HepG2 (cell line): Measurements from ENCODE around the gene LMOD1. TPM values are rescaled to one million over a fixed set of nuclear protein-coding genes. Genes with fewer than 3 reads are reported as not detected.
A peak's percentile ranks its signal among the peaks of the same experiment; 100 is the strongest.

Experiments used
- ELF3 ChIP-seq: IDR thresholded peaks from 2 replicates; pipeline ENCODE4 v1.6.1; 2016; ENCODE audit warnings: missing genetic modification reagents, missing compliant biosample characterization
- HOXD1 ChIP-seq: sonication (generic); formaldehyde crosslinking; IDR thresholded peaks from 2 replicates; pipeline ENCODE4 v1.5.0; 2020; ENCODE audit warnings: missing genetic modification reagents
- NR3C1 ChIP-seq: sonication (generic); formaldehyde crosslinking; IDR thresholded peaks from 2 replicates; pipeline ENCODE4 v1.4.0; 2020; ENCODE audit warnings: missing genetic modification reagents
- ZBTB3 ChIP-seq: sonication (generic); formaldehyde crosslinking; IDR thresholded peaks from 2 replicates; pipeline ENCODE4 v1.4.0; 2020; ENCODE audit warnings: low read depth, mild to moderate bottlenecking, moderate library complexity, missing genetic modification reagents, borderline replicate concordance
- ZC3H13 ChIP-seq: sonication (generic); formaldehyde crosslinking; IDR thresholded peaks from 2 replicates; pipeline ENCODE4 v1.8.1; 2023; ENCODE audit warnings: mild to moderate bottlenecking, missing genetic modification reagents, moderate library complexity
- ZKSCAN8 ChIP-seq: IDR thresholded peaks from 2 replicates; pipeline ENCODE4 v1.6.1; 2016; ENCODE audit warnings: borderline replicate concordance, missing genetic modification reagents, missing compliant biosample characterization
- ZNF20 ChIP-seq: sonication (generic); formaldehyde crosslinking; IDR thresholded peaks from 2 replicates; pipeline ENCODE4 v1.4.0; 2020; ENCODE audit warnings: mild to moderate bottlenecking, moderate library complexity, missing genetic modification reagents
- ZNF629 ChIP-seq: sonication (generic); formaldehyde crosslinking; conservative IDR thresholded peaks from 2 replicates; pipeline ENCODE4 v1.5.0; 2020; ENCODE audit warnings: missing genetic modification reagents
- ZNF709 ChIP-seq: sonication (generic); formaldehyde crosslinking; IDR thresholded peaks from 2 replicates; pipeline ENCODE4 v1.5.0; 2020; ENCODE audit warnings: mild to moderate bottlenecking, missing genetic modification reagents
- ZNF782 ChIP-seq: sonication (generic); formaldehyde crosslinking; IDR thresholded peaks from 2 replicates; pipeline ENCODE4 v1.4.0; 2020; ENCODE audit warnings: missing genetic modification reagents, mild to moderate bottlenecking, borderline replicate concordance
- ZNF841 ChIP-seq: sonication (generic); formaldehyde crosslinking; IDR thresholded peaks from 2 replicates; pipeline ENCODE4 v1.8.1; 2023; ENCODE audit warnings: missing genetic modification reagents, borderline replicate concordance
- ZNF850 ChIP-seq: sonication (generic); formaldehyde crosslinking; conservative IDR thresholded peaks from 2 replicates; pipeline ENCODE4 v1.9.0; 2021; ENCODE audit warnings: mild to moderate bottlenecking, missing genetic modification reagents
- polyA plus RNA-seq, 8 experiments: library from polyadenylated mRNA; depleted of rRNA in 3 of 8; stranded (reverse) in 7 of 8; unstranded in 1 of 8; fragments of >200 nt; fragmentation: Illumina TruSeq in 4 of 8; extraction: Trizol in 4 of 8; gene quantifications; 2 replicates each; pipeline versions ENCODE4 v1.2.1 to v1.2.3, GENCODE V29; 2011 to 2016; ENCODE audit warnings: low read depth in 4 of 8, missing spikeins in 1 of 8, mixed read lengths in 1 of 8; ENCODE audit not compliant: insufficient read depth in 1 of 8
- total RNA-seq, 5 experiments: library from RNA; depleted of rRNA; stranded (reverse); fragments of >200 nt; fragmentation: Illumina TruSeq; extraction: Trizol; gene quantifications; 2 replicates each; pipeline ENCODE4 v1.2.3, GENCODE V29; 2016; ENCODE audit warnings: low read depth in 1 of 5
- TF ChIP-seq, protein P1 (sequence below): sonication (generic); formaldehyde crosslinking; IDR thresholded peaks from 2 replicates; pipeline ENCODE4 v1.4.0; 2020; ENCODE audit warnings: mild to moderate bottlenecking, low read depth, missing genetic modification reagents
- TF ChIP-seq, protein P2 (sequence below): sonication (generic); formaldehyde crosslinking; IDR thresholded peaks from 2 replicates; pipeline ENCODE4 v1.4.0; 2020; ENCODE audit warnings: low read depth, missing genetic modification reagents
- TF ChIP-seq, protein P3 (sequence below): sonication (generic); formaldehyde crosslinking; IDR thresholded peaks from 2 replicates; pipeline ENCODE4 v1.4.0; 2020; ENCODE audit warnings: missing genetic modification reagents, borderline replicate concordance
- TF ChIP-seq, protein P4 (sequence below): IDR thresholded peaks from 2 replicates; pipeline ENCODE4 v1.6.1; 2016; ENCODE audit warnings: mild to moderate bottlenecking, missing biosample characterization, missing genetic modification reagents
- TF ChIP-seq, protein P5 (sequence below): fragments of 450-650 bp; IDR thresholded peaks from 2 replicates; pipeline ENCODE4 v1.6.1; 2016

LMOD1 gene
- total and polyA plus RNA-seq, 2 of the 13 experiments (the other 11 are each of a cell fraction or from before 2014, with no cell fraction given) = not detected

DNA sequence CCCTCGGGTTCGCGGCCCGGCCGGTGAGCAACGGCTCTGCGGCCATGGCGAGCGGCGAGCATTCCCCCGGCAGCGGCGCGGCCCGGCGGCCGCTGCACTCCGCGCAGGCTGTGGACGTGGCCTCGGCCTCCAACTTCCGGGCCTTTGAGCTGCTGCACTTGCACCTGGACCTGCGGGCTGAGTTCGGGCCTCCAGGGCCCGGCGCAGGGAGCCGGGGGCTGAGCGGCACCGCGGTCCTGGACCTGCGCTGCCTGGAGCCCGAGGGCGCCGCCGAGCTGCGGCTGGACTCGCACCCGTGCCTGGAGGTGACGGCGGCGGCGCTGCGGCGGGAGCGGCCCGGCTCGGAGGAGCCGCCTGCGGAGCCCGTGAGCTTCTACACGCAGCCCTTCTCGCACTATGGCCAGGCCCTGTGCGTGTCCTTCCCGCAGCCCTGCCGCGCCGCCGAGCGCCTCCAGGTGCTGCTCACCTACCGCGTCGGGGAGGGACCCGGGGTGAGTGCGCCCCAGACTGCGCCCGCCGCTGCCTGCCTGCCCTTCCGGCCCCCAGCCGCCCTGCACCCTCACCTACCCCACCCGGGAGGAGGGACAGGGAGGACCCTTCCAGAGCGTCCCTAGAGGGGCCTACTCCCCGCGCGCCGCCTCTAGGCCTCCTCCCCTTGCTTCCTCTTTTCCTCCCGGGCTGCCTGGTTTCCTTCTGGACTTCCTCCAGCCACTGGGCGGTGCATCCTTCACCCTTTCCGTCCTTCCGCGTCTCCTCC, 36.5 kb upstream of the LMOD1 start, which contains the start of gene RNPEP (continued):
- TF ChIP-seq, protein P1, sequence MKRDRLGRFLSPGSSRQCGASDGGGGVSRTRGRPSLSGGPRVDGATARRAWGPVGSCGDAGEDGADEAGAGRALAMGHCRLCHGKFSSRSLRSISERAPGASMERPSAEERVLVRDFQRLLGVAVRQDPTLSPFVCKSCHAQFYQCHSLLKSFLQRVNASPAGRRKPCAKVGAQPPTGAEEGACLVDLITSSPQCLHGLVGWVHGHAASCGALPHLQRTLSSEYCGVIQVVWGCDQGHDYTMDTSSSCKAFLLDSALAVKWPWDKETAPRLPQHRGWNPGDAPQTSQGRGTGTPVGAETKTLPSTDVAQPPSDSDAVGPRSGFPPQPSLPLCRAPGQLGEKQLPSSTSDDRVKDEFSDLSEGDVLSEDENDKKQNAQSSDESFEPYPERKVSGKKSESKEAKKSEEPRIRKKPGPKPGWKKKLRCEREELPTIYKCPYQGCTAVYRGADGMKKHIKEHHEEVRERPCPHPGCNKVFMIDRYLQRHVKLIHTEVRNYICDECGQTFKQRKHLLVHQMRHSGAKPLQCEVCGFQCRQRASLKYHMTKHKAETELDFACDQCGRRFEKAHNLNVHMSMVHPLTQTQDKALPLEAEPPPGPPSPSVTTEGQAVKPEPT (CRISPR knock-in tag) = no peak
- TF ChIP-seq, protein P2, sequence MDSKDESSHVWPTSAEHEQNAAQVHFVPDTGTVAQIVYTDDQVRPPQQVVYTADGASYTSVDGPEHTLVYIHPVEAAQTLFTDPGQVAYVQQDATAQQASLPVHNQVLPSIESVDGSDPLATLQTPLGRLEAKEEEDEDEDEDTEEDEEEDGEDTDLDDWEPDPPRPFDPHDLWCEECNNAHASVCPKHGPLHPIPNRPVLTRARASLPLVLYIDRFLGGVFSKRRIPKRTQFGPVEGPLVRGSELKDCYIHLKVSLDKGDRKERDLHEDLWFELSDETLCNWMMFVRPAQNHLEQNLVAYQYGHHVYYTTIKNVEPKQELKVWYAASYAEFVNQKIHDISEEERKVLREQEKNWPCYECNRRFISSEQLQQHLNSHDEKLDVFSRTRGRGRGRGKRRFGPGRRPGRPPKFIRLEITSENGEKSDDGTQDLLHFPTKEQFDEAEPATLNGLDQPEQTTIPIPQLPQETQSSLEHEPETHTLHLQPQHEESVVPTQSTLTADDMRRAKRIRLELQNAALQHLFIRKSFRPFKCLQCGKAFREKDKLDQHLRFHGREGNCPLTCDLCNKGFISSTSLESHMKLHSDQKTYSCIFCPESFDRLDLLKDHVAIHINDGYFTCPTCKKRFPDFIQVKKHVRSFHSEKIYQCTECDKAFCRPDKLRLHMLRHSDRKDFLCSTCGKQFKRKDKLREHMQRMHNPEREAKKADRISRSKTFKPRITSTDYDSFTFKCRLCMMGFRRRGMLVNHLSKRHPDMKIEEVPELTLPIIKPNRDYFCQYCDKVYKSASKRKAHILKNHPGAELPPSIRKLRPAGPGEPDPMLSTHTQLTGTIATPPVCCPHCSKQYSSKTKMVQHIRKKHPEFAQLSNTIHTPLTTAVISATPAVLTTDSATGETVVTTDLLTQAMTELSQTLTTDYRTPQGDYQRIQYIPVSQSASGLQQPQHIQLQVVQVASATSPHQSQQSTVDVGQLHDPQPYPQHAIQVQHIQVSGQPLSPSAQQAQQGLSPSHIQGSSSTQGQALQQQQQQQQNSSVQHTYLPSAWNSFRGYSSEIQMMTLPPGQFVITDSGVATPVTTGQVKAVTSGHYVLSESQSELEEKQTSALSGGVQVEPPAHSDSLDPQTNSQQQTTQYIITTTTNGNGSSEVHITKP (CRISPR knock-in tag) = no peak
- TF ChIP-seq ZNF20 (CRISPR knock-in tag) = 0 out of 2 replicates have a peak, but pooled peaks have one; percentile 61
- TF ChIP-seq ZNF629 (CRISPR knock-in tag) = no peak; the same call in 1 of the 2 replicates
- TF ChIP-seq, protein P3, sequence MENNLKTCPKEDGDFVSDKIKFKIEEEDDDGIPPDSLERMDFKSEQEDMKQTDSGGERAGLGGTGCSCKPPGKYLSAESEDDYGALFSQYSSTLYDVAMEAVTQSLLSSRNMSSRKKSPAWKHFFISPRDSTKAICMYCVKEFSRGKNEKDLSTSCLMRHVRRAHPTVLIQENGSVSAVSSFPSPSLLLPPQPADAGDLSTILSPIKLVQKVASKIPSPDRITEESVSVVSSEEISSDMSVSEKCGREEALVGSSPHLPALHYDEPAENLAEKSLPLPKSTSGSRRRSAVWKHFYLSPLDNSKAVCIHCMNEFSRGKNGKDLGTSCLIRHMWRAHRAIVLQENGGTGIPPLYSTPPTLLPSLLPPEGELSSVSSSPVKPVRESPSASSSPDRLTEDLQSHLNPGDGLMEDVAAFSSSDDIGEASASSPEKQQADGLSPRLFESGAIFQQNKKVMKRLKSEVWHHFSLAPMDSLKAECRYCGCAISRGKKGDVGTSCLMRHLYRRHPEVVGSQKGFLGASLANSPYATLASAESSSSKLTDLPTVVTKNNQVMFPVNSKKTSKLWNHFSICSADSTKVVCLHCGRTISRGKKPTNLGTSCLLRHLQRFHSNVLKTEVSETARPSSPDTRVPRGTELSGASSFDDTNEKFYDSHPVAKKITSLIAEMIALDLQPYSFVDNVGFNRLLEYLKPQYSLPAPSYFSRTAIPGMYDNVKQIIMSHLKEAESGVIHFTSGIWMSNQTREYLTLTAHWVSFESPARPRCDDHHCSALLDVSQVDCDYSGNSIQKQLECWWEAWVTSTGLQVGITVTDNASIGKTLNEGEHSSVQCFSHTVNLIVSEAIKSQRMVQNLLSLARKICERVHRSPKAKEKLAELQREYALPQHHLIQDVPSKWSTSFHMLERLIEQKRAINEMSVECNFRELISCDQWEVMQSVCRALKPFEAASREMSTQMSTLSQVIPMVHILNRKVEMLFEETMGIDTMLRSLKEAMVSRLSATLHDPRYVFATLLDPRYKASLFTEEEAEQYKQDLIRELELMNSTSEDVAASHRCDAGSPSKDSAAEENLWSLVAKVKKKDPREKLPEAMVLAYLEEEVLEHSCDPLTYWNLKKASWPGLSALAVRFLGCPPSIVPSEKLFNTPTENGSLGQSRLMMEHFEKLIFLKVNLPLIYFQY = no peak
- TF ChIP-seq ZNF850 (CRISPR knock-in tag) = no peak
- no peak for TF ChIP-seq ZBTB3 (CRISPR knock-in tag)
- peak; percentile 59 for TF ChIP-seq ELF3 (CRISPR knock-in tag)
- no peak for TF ChIP-seq ZKSCAN8 (CRISPR knock-in tag)
- no peak for TF ChIP-seq NR3C1 (CRISPR knock-in tag)
- 0 out of 2 replicates have a peak, but pooled peaks have one; percentile 46 for TF ChIP-seq ZC3H13 (CRISPR knock-in tag)
- TF ChIP-seq, protein P4, sequence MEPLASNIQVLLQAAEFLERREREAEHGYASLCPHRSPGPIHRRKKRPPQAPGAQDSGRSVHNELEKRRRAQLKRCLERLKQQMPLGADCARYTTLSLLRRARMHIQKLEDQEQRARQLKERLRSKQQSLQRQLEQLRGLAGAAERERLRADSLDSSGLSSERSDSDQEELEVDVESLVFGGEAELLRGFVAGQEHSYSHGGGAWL (CRISPR knock-in tag) = no peak
- TF ChIP-seq HOXD1 (CRISPR knock-in tag) = no peak
- TF ChIP-seq ZNF709 (CRISPR knock-in tag) = no peak
- 0 out of 2 replicates have a peak, but pooled peaks have one; percentile 53 for TF ChIP-seq ZNF782 (CRISPR knock-in tag)
- peak; percentile 51; the same call in 1 of the 2 replicates for TF ChIP-seq ZNF841 (CRISPR knock-in tag)
- TF ChIP-seq, protein P5, sequence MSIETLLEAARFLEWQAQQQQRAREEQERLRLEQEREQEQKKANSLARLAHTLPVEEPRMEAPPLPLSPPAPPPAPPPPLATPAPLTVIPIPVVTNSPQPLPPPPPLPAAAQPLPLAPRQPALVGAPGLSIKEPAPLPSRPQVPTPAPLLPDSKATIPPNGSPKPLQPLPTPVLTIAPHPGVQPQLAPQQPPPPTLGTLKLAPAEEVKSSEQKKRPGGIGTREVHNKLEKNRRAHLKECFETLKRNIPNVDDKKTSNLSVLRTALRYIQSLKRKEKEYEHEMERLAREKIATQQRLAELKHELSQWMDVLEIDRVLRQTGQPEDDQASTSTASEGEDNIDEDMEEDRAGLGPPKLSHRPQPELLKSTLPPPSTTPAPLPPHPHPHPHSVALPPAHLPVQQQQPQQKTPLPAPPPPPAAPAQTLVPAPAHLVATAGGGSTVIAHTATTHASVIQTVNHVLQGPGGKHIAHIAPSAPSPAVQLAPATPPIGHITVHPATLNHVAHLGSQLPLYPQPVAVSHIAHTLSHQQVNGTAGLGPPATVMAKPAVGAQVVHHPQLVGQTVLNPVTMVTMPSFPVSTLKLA = no peak
